GM19463 (cell line): ENCODE data around the gene IFNAR2.
"Not testable (repeated sequence)": the region's sequence is repeated elsewhere in the genome, so short reads cannot be mapped to it uniquely, and the experiment has no call there.

ENCODE experiments used
- ATAC-seq: cut with Tn5 transposase; IDR thresholded peaks from one replicate; pipeline ENCODE4 v1.9.1; 2021; ENCODE audit warnings: mild to moderate bottlenecking, moderate library complexity; ENCODE audit not compliant: unreplicated experiment

IFNAR2 gene

DNA sequence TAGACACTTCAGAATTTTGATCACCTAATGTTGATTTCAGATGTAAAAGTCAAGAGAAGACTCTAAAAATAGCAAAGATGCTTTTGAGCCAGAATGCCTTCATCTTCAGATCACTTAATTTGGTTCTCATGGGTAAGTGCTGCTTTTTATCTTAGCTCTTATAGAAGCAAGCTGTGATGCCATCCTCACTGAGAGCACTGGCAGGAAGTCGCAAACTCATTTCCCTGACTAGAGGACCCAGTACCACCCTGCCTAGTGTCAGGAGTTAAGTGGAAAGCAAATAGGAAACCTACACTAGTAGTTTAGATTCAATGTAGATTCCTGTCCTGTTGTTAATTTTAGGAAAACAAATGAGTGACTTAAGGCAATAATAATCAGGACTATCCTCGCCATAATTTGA, 12.1 kb downstream of the IFNAR2 start:
- ATAC-seq = no peak

DNA sequence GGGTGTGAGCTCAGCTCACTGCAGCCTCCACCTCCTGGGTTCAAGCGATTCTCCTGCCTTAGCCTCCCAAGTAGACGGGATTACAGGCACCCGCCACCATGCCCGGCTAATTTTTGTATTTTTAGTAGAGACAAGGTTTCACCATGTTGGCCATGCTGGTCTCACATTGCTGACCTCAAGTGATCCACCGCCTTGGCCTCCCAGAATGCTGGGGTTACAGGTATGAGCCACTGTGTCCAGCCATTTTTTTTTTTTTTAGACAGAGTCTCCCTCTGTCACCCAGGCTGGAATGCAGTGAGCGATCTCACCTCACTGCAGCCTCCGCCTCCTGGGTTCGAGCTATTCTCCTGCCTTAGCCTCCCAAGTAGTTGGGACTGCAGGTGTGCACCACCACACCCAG, 13.1 kb downstream of the IFNAR2 start:
- not testable (repeated sequence) for ATAC-seq

DNA sequence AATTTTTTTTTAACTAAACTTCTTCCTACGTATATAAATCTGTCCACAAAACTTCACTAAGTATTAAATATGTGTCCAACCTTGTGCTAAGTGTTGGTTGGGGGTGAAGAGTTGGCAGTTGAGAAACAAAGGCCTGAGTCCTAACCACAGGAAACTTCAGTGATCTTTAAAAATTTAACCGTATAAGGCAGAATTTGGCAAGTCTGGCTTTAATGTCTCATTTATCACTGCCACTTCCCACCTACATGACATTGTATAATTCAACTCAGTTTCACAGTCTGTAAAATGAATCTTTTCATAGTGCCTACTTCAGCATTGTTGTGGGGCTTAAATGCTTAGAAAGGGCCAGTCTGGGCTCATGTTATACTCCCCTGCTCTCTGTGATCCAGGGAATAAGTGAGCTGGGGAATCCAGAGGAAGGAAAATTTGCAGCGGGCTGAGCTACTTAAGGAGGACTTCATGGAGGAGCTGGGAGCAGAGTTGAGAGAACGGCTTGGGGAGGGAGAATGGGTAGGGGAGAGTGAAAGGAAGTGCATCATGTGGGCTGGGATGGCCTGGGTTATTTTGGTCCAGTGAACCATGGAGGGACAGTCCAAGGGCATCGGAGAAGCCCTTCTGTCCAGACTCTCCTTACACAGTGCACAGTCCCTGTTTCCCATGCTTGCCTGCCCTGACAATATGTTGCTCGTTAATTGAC, 14.5 kb downstream of the IFNAR2 start:
- no peak for ATAC-seq

DNA sequence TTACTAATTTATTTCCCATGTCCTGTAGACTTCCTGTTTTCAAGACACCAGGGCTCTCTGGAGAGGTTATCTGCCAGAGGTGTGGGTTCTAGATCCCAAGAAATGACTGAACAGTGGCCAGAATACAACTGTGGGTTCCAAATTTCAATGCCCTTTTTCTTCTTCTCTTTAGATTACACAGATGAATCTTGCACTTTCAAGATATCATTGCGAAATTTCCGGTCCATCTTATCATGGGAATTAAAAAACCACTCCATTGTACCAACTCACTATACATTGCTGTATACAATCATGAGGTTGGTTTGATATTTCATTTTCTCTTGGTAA, 15.0 kb downstream of the IFNAR2 start:
- no peak for ATAC-seq

DNA sequence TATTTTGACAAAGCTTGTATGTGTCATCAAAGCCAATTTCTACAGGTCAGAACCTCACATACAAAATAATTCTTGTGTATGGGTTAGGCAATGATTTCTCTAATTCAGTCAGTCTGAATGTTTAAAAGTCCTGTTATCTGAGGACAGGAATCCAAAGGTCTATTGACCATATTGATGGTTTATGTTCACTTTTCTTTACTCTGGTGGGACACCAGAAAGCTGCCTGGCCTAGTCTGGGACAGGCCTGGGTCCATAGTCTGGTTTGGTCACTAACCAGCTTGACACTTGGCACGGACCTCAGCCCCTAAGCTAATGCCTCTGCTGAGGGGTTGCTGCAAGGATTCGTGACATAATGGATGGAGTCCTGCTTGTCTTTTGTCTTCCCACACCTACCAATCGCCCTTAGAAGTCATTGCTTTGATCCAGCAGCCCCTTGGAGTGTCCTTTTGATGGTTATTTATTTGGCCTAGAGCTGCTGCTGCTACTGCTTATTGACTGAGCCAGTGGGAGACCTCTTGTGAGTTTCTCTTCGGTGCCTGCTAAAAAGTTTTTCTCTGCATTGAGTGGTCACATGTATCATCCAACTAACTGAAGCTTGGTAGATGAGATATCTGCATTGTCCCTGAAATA, 15.7 kb downstream of the IFNAR2 start:
- no peak for ATAC-seq

DNA sequence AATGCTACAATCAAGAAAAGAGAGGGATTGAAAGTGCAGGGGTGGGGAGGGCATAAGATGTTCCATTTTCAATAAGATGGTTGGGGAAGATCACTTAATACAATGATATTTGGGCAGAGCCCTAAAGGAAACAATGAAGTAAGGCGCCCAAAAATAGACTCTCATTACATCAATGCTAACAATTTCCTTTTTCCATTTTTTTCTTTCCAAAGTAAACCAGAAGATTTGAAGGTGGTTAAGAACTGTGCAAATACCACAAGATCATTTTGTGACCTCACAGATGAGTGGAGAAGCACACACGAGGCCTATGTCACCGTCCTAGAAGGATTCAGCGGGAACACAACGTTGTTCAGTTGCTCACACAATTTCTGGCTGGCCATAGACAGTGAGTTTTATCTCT, 16.8 kb downstream of the IFNAR2 start:
- ATAC-seq = no peak

DNA sequence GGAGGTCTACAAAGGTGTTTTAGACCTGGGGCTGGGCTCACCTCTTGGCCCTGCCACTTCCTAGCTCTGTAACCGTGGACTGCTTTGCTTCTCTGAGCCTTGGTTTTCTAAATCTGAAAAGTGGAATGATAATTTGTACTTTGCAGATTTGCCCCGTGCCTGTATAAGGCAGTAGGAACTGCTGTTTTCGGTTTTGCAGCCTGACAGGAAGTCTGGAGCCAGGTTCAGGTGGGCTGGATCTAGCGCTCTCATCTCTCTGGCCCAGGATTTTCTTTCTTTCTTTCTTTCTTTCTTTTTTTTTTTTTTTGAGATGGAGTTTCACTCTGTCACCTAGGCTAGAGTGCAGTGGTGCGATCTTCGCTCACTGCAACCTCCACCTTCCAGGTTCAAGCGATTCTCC, 17.2 kb downstream of the IFNAR2 start:
- no peak for ATAC-seq

DNA sequence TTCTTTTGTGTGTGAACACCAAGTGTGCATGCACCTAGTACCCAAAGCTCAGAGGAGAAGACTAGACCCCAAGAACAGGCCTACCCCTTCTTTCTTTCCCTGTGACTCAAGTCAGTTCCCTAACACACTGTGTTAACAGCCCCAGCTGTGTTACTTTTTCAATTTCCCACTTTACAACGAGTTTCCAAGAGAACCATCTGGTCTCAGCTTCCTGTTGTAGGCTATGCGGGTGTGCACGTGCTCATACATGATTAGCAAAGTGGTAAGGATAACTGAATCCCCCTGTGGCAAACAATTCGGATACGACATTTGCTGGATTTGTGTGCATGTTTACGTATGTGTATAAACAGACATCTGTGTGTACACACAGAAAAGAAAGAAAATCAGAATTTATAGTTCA, 17.9 kb downstream of the IFNAR2 start:
- no peak for ATAC-seq

DNA sequence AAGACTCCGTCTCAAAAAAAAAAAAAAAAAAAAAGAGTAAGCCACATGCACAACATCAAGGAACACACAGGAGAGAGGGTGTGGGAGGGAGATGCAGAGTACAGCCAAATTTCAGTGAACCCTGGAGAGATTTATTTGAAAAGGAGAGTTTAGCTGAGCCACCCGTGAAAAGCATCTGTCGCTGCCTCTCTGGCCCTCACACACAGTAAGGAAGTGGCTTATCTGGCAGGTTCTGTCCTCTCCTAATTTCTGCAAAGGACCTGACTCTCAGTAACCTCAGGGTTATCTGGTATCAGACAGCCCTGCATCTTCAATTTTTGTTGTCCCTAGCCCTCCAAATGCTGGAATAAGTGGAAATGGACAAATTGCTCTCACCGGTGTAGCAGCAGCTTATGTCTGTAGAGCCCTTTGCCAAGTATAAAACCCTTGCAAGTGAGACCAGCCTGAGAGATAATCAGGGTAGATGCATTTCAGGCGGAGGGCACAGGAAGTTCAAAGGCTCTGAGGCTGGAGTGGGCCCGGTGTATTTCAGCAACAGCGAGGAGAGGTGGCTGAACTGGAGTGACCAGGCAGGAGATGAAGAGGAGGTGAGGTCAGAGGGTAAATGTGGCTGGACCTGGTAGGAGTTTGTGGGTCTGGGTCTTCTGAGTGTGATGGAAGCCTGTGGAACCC, 19.7 kb downstream of the IFNAR2 start:
- no peak for ATAC-seq

DNA sequence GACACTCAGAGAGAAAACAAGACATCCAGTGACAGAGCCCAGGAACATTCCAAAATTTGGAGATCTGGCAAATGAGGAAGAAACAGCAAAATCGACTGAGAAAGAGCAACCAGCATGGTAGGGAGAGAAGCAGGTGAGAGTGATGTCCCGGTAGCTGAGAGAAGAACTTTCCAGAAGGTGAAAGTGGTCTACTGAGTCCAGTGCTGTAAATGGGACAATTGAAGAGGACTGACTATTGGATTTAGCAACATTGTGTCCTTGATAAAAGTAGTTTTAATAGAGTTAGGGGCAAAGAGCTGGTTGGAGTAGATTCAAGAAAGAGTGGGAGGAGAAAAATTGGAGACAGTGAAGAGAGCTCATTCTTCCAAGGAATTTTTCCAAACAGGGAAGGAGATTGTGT, 21.4 kb downstream of the IFNAR2 start:
- no peak for ATAC-seq

DNA sequence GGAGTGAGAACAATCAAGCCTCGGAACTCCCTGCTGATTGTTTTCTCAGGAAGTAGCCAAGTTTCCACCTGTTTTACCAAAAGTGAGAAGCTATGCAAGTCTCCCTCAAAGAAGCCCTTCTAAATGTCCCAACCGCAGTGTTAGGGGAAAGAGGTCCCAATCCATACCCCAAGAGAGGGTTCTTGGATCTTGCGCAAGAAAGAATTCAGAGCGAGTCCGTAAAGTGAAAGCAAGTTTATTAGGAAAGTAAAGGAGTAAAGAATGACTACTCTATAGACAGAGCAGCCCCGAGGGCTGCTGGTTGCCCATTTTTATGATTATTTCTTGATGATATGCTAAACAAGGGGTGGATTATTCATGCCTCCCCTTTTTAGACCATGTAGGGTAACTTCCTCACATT, 23.6 kb downstream of the IFNAR2 start:
- ATAC-seq = not testable (repeated sequence)

DNA sequence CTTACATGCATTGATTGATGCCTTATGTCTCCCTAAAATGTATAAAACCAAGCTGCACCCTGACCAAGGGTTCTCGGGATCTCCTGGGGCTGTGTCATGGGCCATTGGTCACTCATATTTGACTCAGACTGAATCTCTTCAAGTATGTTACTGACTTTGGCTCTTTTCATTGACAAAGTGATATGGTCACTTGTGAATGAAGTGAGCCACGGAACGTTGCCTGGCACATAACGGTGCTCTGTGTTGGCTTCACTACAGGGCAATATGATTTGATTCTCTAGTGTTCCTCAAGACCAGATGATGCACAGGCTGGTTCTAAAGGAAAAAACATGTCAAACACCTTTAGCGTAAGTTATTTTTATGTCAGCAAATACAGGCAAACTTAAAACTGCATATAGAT, 25.0 kb downstream of the IFNAR2 start:
- ATAC-seq = no peak

DNA sequence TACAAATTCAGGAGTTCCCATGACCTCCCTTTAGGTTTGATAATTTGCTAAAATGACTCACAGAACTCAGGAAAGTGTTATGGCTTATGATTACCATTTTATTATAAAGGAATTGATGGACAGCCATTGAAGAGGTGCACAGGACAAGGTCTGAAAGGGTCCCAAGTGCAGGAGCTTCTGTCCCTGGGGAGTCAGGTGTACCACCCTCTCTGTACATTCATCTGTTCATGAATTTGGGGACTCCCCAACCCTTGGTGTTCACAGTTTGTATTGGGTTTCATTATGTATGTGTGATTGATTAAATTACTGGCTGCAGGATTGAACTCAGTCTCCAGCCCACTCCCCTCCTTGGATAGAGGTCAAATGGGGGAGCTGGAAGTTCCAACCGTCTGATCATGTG, 25.7 kb downstream of the IFNAR2 start:
- ATAC-seq = no peak

DNA sequence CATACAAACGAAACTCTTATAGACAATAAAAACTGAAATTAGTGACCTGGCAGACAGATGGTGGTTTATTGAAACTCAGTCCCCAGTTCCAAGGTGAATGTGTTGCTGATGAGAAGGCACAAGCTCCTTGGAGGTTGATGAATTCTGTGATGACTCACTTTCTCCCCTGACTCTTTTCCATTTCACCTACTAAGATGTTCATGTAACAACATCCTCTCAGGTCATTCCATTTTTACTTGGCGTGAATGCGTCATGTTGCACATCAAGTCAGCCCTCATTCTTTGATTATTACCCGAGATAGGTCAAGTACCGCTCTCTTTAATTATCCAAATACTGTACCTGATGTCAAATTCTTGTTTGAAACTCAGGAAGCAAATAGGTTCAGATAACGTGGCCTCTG, 26.3 kb downstream of the IFNAR2 start:
- no peak for ATAC-seq

DNA sequence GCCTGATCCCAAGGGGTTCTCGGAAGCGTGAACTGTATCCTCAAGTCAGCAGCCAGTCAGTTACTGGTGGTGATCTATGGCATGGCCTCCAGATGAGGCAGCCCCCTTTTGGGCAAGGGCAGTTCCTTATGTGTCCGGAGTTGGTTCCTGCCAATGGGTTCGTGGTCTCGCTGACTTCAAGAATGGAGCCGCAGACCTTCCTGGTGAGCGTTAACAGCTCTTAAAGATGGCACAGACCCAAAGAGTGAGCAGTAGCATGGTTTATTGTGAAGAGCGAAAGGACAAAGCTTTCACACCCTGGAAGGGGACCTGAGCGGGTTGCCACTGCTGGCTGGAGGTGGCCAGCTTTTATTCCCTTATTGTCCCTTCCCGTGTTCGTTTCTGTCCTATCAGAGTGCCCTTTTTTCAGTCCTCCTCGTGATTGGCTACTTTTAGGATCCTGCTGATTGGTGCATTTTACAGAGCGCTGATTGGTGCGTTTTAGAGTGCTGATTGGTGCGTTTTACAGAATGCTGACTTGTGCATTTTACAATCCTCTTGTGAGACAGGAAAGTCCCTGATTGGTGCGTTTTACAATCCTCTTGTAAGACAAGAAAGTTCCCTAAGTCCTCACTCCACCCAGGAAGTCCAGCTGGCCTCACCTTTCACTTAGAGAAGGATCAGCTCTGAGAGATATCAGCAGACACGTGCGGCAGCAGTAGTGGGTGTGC, 27.5 kb downstream of the IFNAR2 start:
- no peak for ATAC-seq

DNA sequence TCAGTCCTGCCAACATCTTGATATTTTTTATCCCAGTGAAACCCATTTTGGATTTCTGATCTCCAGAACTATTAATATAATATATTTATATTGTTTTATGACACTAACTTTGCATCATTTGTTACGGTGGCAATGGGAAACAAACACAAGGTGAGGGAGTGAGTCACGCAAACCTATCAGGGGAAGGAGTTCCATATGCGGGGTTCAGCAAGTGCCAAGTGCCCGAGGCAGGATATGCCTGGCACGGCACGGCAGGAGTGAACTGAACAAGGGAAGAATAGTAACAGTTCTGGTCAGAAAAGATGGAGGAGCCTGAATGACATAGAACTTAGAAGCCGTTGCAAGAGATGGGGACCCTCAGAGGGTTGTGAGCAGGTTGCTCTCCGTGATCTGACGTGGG, 28.7 kb downstream of the IFNAR2 start:
- ATAC-seq = no peak

DNA sequence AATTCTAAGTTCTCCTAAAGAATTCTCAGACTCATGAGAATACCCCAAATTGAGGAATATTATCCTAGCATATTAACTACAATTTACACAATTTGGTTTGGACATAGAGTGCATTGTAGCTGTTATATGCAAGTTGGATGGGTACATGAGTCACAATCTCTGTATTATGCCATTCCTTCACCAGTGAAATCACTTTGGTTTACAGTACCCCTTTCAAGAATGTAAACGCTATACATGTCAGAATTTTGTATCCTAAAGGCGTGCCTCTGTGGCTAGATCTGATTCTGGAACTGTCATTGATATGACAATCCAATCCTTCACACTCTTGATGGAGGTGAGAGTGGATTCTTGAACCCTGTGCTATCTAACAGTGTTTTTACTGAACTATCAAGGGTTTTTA, 29.7 kb downstream of the IFNAR2 start:
- no peak for ATAC-seq

DNA sequence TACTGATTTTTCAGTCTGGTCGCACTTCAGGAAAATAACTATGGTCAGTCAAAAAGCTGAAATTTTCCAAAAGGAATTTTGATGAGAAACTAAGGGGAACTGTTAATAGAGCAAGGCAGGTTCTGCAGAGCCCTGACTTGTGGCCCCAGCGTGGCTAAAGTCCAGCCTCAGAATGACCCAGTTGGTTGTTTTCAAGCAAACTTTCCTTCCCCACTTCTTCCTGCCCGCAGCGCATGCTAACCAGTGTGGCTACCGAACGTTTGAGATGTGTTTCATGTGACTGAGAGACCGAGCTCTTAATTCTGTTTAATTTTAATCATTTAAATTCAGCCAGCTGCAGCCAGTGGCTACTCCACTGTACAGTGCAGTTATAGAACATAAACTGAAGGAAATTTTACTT, 30.3 kb downstream of the IFNAR2 start:
- ATAC-seq = no peak

DNA sequence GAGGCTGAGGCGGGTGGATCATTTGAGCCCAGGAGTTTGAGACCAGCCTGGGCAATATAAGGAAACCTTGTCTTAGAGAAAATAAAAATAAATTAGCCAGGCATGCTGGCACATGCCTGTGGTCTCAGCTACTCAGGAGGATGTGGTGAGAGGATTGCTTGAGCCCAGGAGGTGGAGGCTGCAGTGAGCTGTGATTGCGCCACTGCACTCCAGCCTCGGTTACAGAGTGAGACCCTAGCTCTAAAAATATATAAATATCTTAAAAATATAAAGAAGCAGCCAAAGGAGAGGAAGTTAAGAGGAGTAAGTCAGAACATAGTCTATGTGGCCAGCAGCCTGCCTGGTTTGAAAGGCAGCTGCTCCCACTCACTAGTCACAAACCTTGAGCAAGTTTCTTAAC, 31.9 kb downstream of the IFNAR2 start:
- ATAC-seq = no peak

DNA sequence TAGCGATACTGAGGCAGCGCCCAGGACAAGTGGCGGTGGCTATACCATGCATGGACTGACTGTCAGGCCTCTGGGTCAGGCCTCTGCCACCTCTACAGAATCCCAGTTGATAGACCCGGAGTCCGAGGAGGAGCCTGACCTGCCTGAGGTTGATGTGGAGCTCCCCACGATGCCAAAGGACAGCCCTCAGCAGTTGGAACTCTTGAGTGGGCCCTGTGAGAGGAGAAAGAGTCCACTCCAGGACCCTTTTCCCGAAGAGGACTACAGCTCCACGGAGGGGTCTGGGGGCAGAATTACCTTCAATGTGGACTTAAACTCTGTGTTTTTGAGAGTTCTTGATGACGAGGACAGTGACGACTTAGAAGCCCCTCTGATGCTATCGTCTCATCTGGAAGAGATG, 33.2 kb downstream of the IFNAR2 start:
- ATAC-seq = no peak

DNA sequence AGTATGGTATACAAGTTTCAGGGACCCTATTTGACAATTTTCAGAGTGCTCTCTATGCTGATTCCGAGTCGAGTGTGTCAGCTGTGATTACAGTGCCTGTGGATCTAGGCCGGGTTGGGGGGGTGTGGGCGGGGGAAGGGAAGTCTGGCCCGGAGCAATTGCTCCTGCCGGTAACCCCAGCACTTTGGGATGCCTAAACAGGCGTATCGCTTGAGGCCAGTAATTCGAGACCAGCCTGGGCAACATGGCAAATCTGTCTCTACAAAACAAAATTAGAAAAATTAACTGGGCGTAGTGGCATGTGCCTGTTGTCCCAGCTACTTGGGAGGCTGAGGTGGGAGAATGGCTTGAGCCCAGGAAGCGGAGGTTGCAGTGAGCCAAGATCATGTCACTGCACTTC, 34.8 kb downstream of the IFNAR2 start:
- ATAC-seq = no peak

DNA sequence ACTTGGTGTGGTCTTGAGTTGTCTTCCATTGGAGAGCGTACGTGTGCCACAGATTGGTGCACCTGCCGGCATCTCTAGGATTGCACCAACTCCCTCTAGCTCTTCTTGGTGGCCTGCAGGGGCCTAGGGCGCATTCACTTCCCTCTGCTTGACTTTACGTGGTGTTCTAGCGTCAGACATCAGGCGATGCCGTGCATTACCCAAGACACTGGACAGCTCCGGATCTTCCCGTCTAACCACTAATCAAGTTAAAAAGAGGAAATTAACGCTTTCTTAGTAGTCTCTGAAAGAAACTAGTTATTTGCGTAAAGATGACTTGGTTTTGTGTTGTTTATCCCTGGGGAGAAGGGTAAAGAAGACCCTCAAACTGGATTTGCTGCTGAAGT, 35.9 kb downstream of the IFNAR2 start:
- ATAC-seq = peak; percentile 16
